Measurements from ENCODE around the gene IGSF9. TPM values are rescaled to one million over a fixed set of nuclear protein-coding genes. Genes with fewer than 3 reads are reported as not detected.

Gene IGSF9
- total RNA-seq, 2 experiments from 2014 or later = not detected

GRCh38 chr1:159890390-159890789, 55.0 kb downstream of the IGSF9 start:
- H3K9me3 Mint-ChIP-seq (ENCODE audit: insufficient read depth) = no peaks in the 10 kb centered on the region
- H3K27me3 Mint-ChIP-seq (ENCODE audit: low read depth) = peaks cover 11% of the 10 kb centered on the region
- H3K36me3 Mint-ChIP-seq (ENCODE audit: low read depth) = no peaks in the 10 kb centered on the region
- H3K27ac Mint-ChIP-seq = no peak overlapping the region
- ChIA-PET CTCF (interaction anchor here (0.9 to 19.2 kb wide), 24 partner anchors 10 to 676 kb away, joined by 3 to 483 read pairs (median 6); partner anchors contain the start of genes DUSP23, FCRL6 and SLAMF8), POLR2A (interaction anchor here (1.0 to 1.9 kb wide), 2 partner anchors 33 to 92 kb away, joined by 3 to 5 read pairs; no protein-coding TSS in a partner anchor)
- H3K4me1 Mint-ChIP-seq (ENCODE audit: low read depth) = peaks cover 21% of the 10 kb centered on the region
- no peak overlapping the region for H3K4me3 Mint-ChIP-seq
- ATAC-seq = no peak
- no peak for DNase-seq

GRCh38 chr1:159889821-159890252, 55.6 kb downstream of the IGSF9 start:
- ATAC-seq = no peak
- ChIA-PET CTCF (interaction anchor here (0.9 to 19.2 kb wide), 15 partner anchors 10 to 118 kb away, joined by 3 to 483 read pairs (median 9); partner anchors contain the start of genes DUSP23, FCRL6 and SLAMF8), POLR2A (interaction anchor here (1.0 to 1.9 kb wide), 3 partner anchors 34 to 91 kb away, joined by 3 to 5 read pairs (median 4); no protein-coding TSS in a partner anchor)
- peaks cover 11% of the 10 kb centered on the region for H3K27me3 Mint-ChIP-seq (ENCODE audit: low read depth)
- H3K4me1 Mint-ChIP-seq (ENCODE audit: low read depth) = peaks cover 21% of the 10 kb centered on the region
- no peaks in the 10 kb centered on the region for H3K36me3 Mint-ChIP-seq (ENCODE audit: low read depth)
- H3K4me3 Mint-ChIP-seq = no peak overlapping the region
- DNase-seq = no peak
- no peak overlapping the region for H3K27ac Mint-ChIP-seq
- no peaks in the 10 kb centered on the region for H3K9me3 Mint-ChIP-seq (ENCODE audit: insufficient read depth)

- H3K9me3 Mint-ChIP-seq (ENCODE audit: insufficient read depth) = no peaks in the 10 kb centered on the region
- ChIA-PET CTCF (interaction anchor here (1.3 to 19.2 kb wide), 9 partner anchors 10 to 119 kb away, joined by 4 to 483 read pairs (median 21); partner anchors contain the start of genes DUSP23, FCRL6 and SLAMF8), POLR2A (interaction anchor here (0.6 to 1.9 kb wide), 3 partner anchors 34 to 1377 kb away, joined by 4 to 5 read pairs (median 4); no protein-coding TSS in a partner anchor)
- no peaks in the 10 kb centered on the region for H3K36me3 Mint-ChIP-seq (ENCODE audit: low read depth)
- H3K27me3 Mint-ChIP-seq (ENCODE audit: low read depth) = peaks cover 9% of the 10 kb centered on the region
- no peak overlapping the region for H3K27ac Mint-ChIP-seq
- H3K4me3 Mint-ChIP-seq = no peak overlapping the region
- H3K4me1 Mint-ChIP-seq (ENCODE audit: low read depth) = peaks cover 21% of the 10 kb centered on the region
- no peak for DNase-seq
- ATAC-seq = no peak
Observed at GRCh38 chr1:159889202-159889601, 56.2 kb downstream of the IGSF9 start.

GRCh38 chr1:159884296-159884695, 61.1 kb downstream of the IGSF9 start:
- POLR2A ChIA-PET = no interaction called here
- H3K36me3 Mint-ChIP-seq (ENCODE audit: low read depth) = no peaks in the 10 kb centered on the region
- H3K4me3 Mint-ChIP-seq = no peak overlapping the region
- no peak for ATAC-seq
- H3K27ac Mint-ChIP-seq = no peak overlapping the region
- H3K27me3 Mint-ChIP-seq (ENCODE audit: low read depth) = peaks cover 3% of the 10 kb centered on the region
- CTCF ChIA-PET = interaction anchor here (19.2 kb wide), 1 partner anchor 82 kb away, joined by 483 read pairs; the partner anchor contains the start of gene FCRL6
- no peaks in the 10 kb centered on the region for H3K9me3 Mint-ChIP-seq (ENCODE audit: insufficient read depth)
- peaks cover 2% of the 10 kb centered on the region for H3K4me1 Mint-ChIP-seq (ENCODE audit: low read depth)
- no peak for DNase-seq

GRCh38 chr1:159883134-159883533, 62.3 kb downstream of the IGSF9 start:
- POLR2A ChIA-PET = interaction anchor here (1.4 kb wide), 1 partner anchor 40 kb away, joined by 3 read pairs; no protein-coding TSS in a partner anchor
- H3K4me3 Mint-ChIP-seq = no peak overlapping the region
- CTCF ChIA-PET = interaction anchor here (19.2 kb wide), 1 partner anchor 81 kb away, joined by 483 read pairs; the partner anchor contains the start of gene FCRL6

GRCh38 chr1:159882527-159882862, 62.9 kb downstream of the IGSF9 start:
- Mint-ChIP-seq H3K27me3 (ENCODE audit: low read depth) (peaks cover 3% of the 10 kb centered on the region), H3K4me1 (ENCODE audit: low read depth) (no peaks in the 10 kb centered on the region), H3K9me3 (ENCODE audit: insufficient read depth) (no peaks in the 10 kb centered on the region), H3K4me3 (no peak overlapping the region), H3K27ac (no peak overlapping the region), H3K36me3 (ENCODE audit: low read depth) (no peaks in the 10 kb centered on the region)
- POLR2A ChIA-PET = interaction anchor here (1.4 kb wide), 1 partner anchor 41 kb away, joined by 3 read pairs; no protein-coding TSS in a partner anchor
- DNase-seq (no peak), ATAC-seq (no peak)
- CTCF ChIA-PET = interaction anchor here (0.7 to 19.2 kb wide), 3 partner anchors 9 to 80 kb away, joined by 3 to 483 read pairs (median 5); partner anchors contain the start of gene FCRL6

More at GRCh38 chr1:159883134-159883533, 62.3 kb downstream of the IGSF9 start:
- ATAC-seq = no peak
- no peaks in the 10 kb centered on the region for H3K9me3 Mint-ChIP-seq (ENCODE audit: insufficient read depth)
- no peaks in the 10 kb centered on the region for H3K4me1 Mint-ChIP-seq (ENCODE audit: low read depth)
- no peak overlapping the region for H3K27ac Mint-ChIP-seq
- H3K36me3 Mint-ChIP-seq (ENCODE audit: low read depth) = no peaks in the 10 kb centered on the region
- H3K27me3 Mint-ChIP-seq (ENCODE audit: low read depth) = peaks cover 3% of the 10 kb centered on the region
- no peak for DNase-seq

GRCh38 chr1:159881622-159882526, 63.5 kb downstream of the IGSF9 start:
- Mint-ChIP-seq H3K27ac (no peak overlapping the region), H3K27me3 (ENCODE audit: low read depth) (peaks cover 3% of the 10 kb centered on the region), H3K36me3 (ENCODE audit: low read depth) (no peaks in the 10 kb centered on the region), H3K9me3 (ENCODE audit: insufficient read depth) (no peaks in the 10 kb centered on the region), H3K4me1 (ENCODE audit: low read depth) (no peaks in the 10 kb centered on the region), H3K4me3 (no peak overlapping the region)
- ChIA-PET POLR2A (interaction anchor here (1.4 to 1.5 kb wide), 2 partner anchors 42 to 43 kb away, joined by 3 to 5 read pairs; no protein-coding TSS in a partner anchor), CTCF (interaction anchor here (0.7 to 19.2 kb wide), 3 partner anchors 9 to 80 kb away, joined by 3 to 483 read pairs (median 5); partner anchors contain the start of gene FCRL6)
- no peak for ATAC-seq
- no peak for DNase-seq

GRCh38 chr1:159880430-159880829, 65.0 kb downstream of the IGSF9 start:
- Mint-ChIP-seq H3K4me1 (ENCODE audit: low read depth) (no peaks in the 10 kb centered on the region), H3K9me3 (ENCODE audit: insufficient read depth) (no peaks in the 10 kb centered on the region), H3K36me3 (ENCODE audit: low read depth) (no peaks in the 10 kb centered on the region), H3K27me3 (ENCODE audit: low read depth) (peaks cover 12% of the 10 kb centered on the region), H3K4me3 (no peak overlapping the region), H3K27ac (no peak overlapping the region)
- ATAC-seq (no peak), DNase-seq (no peak)
- ChIA-PET POLR2A (interaction anchor here (1.0 to 1.5 kb wide), 2 partner anchors 12 to 44 kb away, joined by 3 to 5 read pairs; no protein-coding TSS in a partner anchor), CTCF (interaction anchor here (0.5 to 19.2 kb wide), 7 partner anchors 9 to 526 kb away, joined by 3 to 483 read pairs (median 3); partner anchors contain the start of gene FCRL6)

GRCh38 chr1:159879977-159880376, 65.4 kb downstream of the IGSF9 start:
- no peaks in the 10 kb centered on the region for H3K9me3 Mint-ChIP-seq (ENCODE audit: insufficient read depth)
- no peaks in the 10 kb centered on the region for H3K4me1 Mint-ChIP-seq (ENCODE audit: low read depth)
- ATAC-seq (no peak), DNase-seq (no peak)
- no peaks in the 10 kb centered on the region for H3K36me3 Mint-ChIP-seq (ENCODE audit: low read depth)
- ChIA-PET POLR2A (interaction anchor here (1.5 kb wide), 1 partner anchor 44 kb away, joined by 5 read pairs; no protein-coding TSS in a partner anchor), CTCF (interaction anchor here (1.0 to 19.2 kb wide), 5 partner anchors 9 to 78 kb away, joined by 3 to 483 read pairs (median 10); partner anchors contain the start of gene FCRL6)
- H3K27ac Mint-ChIP-seq = no peak overlapping the region
- peaks cover 12% of the 10 kb centered on the region for H3K27me3 Mint-ChIP-seq (ENCODE audit: low read depth)
- H3K4me3 Mint-ChIP-seq = no peak overlapping the region

GRCh38 chr1:159879136-159879535, 66.3 kb downstream of the IGSF9 start:
- H3K27me3 Mint-ChIP-seq (ENCODE audit: low read depth) = peaks cover 11% of the 10 kb centered on the region
- H3K4me1 Mint-ChIP-seq (ENCODE audit: low read depth) = no peaks in the 10 kb centered on the region
- H3K4me3 Mint-ChIP-seq = no peak overlapping the region
- no peak for ATAC-seq
- H3K36me3 Mint-ChIP-seq (ENCODE audit: low read depth) = no peaks in the 10 kb centered on the region
- ChIA-PET POLR2A (no interaction called here), CTCF (interaction anchor here (1.5 to 19.2 kb wide), 4 partner anchors 11 to 77 kb away, joined by 5 to 483 read pairs (median 16); partner anchors contain the start of gene FCRL6)
- H3K27ac Mint-ChIP-seq = no peak overlapping the region
- no peaks in the 10 kb centered on the region for H3K9me3 Mint-ChIP-seq (ENCODE audit: insufficient read depth)
- no peak for DNase-seq

- no peak overlapping the region for H3K4me3 Mint-ChIP-seq
- H3K4me1 Mint-ChIP-seq (ENCODE audit: low read depth) = no peaks in the 10 kb centered on the region
- CTCF ChIA-PET = interaction anchor here (0.9 to 3.3 kb wide), 4 partner anchors 12 to 129 kb away, joined by 3 to 21 read pairs (median 8); no protein-coding TSS in a partner anchor
- DNase-seq = no peak
- ATAC-seq = no peak
- peaks cover 12% of the 10 kb centered on the region for H3K27me3 Mint-ChIP-seq (ENCODE audit: low read depth)
- POLR2A ChIA-PET = no interaction called here
- no peaks in the 10 kb centered on the region for H3K36me3 Mint-ChIP-seq (ENCODE audit: low read depth)
- H3K9me3 Mint-ChIP-seq (ENCODE audit: insufficient read depth) = no peaks in the 10 kb centered on the region
- no peak overlapping the region for H3K27ac Mint-ChIP-seq
Observed at GRCh38 chr1:159877695-159878444, 67.5 kb downstream of the IGSF9 start.
